GM13976 (cell line): ENCODE measurements around the gene OR5C1.

ENCODE experiments used
- DNase-seq: peaks from one replicate; pipeline ENCODE4 v3.0.0; 2012; ENCODE audit warnings: low spot score
- in situ Hi-C: fragments of 300-500 bp; cut with MboI; formaldehyde crosslinking; loops from one replicate; pipeline ENCODE4 v1.12.0; 2022; ENCODE audit warnings: low sequenced_read_pairs, mixed read lengths, inconsistent platforms; ENCODE audit not compliant: unreplicated experiment
- TF ChIP-seq, protein P1 (sequence below): IDR thresholded peaks from 2 replicates; pipeline ENCODE4 v1.5.1; 2012; ENCODE audit warnings: borderline replicate concordance, mild to moderate bottlenecking; ENCODE audit not compliant: insufficient read depth; ENCODE audit errors: extremely low read depth, missing control alignments, control extremely low read depth

OR5C1 gene

GRCh38 chr9:122810306-122810946, 21.7 kb downstream of the OR5C1 start:
- in situ Hi-C loops: loop anchor here (10.0 kb wide), 2 partner anchors 346 to 686 kb away; no protein-coding TSS in a partner anchor
- TF ChIP-seq, protein P1, sequence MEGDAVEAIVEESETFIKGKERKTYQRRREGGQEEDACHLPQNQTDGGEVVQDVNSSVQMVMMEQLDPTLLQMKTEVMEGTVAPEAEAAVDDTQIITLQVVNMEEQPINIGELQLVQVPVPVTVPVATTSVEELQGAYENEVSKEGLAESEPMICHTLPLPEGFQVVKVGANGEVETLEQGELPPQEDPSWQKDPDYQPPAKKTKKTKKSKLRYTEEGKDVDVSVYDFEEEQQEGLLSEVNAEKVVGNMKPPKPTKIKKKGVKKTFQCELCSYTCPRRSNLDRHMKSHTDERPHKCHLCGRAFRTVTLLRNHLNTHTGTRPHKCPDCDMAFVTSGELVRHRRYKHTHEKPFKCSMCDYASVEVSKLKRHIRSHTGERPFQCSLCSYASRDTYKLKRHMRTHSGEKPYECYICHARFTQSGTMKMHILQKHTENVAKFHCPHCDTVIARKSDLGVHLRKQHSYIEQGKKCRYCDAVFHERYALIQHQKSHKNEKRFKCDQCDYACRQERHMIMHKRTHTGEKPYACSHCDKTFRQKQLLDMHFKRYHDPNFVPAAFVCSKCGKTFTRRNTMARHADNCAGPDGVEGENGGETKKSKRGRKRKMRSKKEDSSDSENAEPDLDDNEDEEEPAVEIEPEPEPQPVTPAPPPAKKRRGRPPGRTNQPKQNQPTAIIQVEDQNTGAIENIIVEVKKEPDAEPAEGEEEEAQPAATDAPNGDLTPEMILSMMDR: peak; percentile 67
- DNase-seq: peak; percentile 83

DNA sequence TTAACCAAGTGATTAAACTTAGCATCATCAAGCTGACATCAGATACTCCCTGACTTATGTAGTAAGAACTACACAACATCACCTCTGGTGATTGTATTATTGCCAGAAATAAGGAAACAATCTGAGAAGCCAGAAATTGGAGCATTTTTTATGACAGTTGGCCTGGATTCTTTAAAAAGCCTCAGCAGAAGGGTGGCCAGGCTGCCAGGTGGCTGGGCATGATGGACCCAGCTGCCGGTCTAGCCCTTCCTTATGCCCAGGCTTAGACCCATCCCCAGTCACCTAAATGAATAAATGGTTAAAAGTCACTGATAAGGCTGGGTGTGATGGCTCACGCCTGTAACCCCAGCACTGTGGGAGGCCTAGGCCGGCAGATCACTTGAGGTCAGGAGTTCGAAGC, 24.0 kb downstream of the OR5C1 start:
- TF ChIP-seq, protein P1: no peak
- in situ Hi-C loops: loop anchor here (10.0 kb wide), 2 partner anchors 348 to 688 kb away; no protein-coding TSS in a partner anchor
- no peak for DNase-seq

DNA sequence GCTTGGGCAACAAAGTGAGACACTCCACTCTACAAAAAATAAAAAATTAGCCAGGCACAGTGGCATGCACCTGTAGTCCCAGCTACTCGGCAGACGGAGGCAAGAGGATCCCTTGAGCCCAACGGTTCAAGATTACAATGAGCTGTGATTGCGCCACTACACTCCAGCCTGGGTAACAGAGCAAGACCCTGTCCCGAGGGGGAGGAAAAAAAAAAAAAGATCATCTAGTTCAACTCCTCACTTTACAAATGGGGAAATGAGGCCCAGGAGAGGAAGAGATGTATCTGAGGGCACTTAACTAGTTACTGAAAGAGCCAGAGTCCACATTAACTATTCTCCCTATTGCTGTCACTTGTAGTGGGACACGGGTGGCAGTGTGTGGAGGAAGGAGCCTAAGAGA, 25.8 kb downstream of the OR5C1 start:
- in situ Hi-C loops: loop anchor here (10.0 kb wide), 2 partner anchors 350 to 690 kb away; no protein-coding TSS in a partner anchor
- TF ChIP-seq, protein P1: no peak
- no peak for DNase-seq

DNA sequence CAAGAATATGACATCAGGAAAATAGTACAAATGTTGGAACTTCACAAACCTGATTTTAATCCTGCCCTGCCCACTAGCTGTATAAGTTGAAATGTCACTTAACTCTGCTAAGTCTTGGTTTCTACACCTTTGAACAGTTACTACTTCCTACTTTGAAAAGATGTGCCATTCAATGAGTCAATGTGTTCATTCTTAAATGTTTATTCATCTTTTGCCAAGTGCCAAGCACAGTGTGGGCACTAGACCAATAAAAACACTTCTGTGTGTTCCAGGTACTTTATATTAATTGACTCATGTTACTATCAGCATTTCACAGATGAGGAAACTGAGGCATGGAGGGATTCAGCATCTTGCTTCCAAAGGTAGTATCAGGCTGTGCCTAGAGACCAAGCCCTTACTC, 26.8 kb downstream of the OR5C1 start:
- no peak for DNase-seq
- in situ Hi-C loops: loop anchor here (10.0 kb wide), 2 partner anchors 351 to 691 kb away; no protein-coding TSS in a partner anchor

GRCh38 chr9:122816163-122816867, 27.6 kb downstream of the OR5C1 start:
- in situ Hi-C loops: loop anchor here (10.0 kb wide), 2 partner anchors 352 to 692 kb away; no protein-coding TSS in a partner anchor
- DNase-seq: no peak
- TF ChIP-seq, protein P1: no peak

More for the DNA sequence above, 26.8 kb downstream of the OR5C1 start:
- TF ChIP-seq, protein P1: no peak

GRCh38 chr9:122819326-122819725, 30.6 kb downstream of the OR5C1 start:
- TF ChIP-seq, protein P1: no peak
- in situ Hi-C loops: loop anchor here (10.0 kb wide), 2 partner anchors 355 to 695 kb away; no protein-coding TSS in a partner anchor

More at GRCh38 chr9:122819326-122819725, 30.6 kb downstream of the OR5C1 start:
- DNase-seq: no peak
